ENCODE measurements around the gene BPIFB2.
"Not testable (repeated sequence)": the region's sequence is repeated elsewhere in the genome, so short reads cannot be mapped to it uniquely, and the experiment has no call there.

The BPIFB2 gene

GRCh38 chr20:32971703-32972161 lies 35.8 kb upstream of the BPIFB2 start:
- no peak for DNase-seq (ENCODE audit: low read depth)

- DNase-seq (ENCODE audit: low read depth), result peak; percentile 89
These were observed 35.1 kb upstream of the BPIFB2 start for GRCh38 chr20:32972181-32973076.

GRCh38 chr20:32973077-32973717 lies 34.3 kb upstream of the BPIFB2 start:
- no peak for DNase-seq (ENCODE audit: low read depth)

- not testable (repeated sequence) for DNase-seq (ENCODE audit: low read depth)
These were observed 33.1 kb upstream of the BPIFB2 start for GRCh38 chr20:32974204-32975064.

GRCh38 chr20:32975121-32975520 lies 32.4 kb upstream of the BPIFB2 start:
- not testable (repeated sequence) for DNase-seq (ENCODE audit: low read depth)

DNA sequence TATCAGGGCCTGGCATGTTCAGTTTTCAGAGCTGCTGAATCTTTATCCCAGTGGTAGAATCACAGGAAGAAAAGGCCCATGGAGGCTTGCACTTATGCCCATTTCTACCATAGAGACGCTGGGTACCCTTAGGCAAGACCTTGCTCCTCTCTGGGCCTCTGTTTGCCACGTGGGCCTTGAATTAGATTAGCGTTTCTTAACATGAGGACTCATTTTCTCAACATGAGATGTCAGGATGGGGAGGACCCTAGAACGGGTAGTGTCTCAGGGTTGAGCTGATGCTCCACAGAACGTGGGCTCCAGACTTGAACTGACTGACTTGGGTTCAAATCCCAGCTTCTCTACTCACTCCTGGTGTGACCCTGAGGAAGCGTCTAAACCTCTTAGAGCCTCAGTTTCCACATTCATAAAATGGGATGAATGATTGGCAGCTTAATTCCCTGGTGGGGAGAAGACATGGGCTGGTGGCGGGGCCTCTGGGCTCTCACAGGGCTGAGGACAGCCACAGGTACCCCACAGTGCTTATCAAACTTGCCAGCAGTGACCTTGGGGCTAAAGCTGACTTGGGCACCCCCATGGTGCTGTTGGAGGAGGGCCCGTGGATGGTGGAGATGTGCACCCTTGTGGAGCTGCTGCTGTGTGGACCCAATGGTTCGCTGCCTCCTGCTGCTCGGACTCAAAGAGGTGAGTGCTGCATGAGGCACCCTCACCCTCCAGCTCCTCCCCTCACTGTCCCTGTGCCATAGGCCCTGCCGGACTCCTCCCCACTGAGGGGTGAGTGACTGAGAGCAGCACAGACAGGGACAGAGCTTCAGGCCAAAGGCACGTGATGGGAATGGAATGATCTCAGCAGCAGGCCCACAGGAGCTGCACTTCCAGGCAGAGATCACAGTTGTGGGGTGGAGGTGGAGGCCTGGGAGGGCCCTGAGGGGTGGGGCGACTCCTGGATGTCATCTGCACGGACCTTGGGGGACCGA lies 31.5 kb upstream of the BPIFB2 start:
- DNase-seq (ENCODE audit: low read depth), result no peak

GRCh38 chr20:32976746-32977145 lies 30.8 kb upstream of the BPIFB2 start:
- DNase-seq (ENCODE audit: low read depth), result no peak

DNA sequence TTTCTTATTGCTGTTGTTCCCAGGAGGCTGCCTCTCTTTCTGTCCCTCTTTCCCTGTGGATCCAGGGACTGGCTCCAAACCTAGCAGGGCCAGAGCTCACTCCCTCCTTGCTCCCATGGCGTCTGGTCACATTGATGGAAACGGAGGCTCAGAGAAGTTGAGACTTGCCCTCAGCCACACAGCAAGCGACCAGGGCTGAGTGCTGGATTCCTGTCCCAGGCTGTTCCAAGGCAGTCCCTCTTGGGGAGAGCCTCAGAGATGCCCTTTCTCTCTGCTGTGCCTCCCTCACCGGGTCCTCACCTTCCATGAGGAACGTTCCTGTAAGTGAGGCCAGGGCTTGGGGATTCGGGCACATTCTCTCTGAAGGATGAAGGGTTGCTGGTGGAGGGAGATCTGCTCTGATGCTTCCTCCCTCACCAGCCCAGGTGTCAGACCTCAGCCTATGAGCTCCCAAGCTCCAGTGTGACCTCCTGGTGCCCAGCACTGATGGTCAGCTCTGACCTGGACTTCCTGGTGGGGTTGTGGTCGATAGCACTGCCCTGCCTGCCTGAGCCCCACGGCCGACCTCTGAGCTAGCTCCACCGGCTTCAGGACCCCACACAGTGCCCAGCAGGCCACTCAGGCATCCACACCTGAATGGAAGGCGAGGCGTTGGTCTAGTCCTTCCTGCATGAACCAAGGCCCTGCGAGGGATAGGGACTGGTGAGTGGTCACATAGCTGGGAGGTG lies 30.1 kb upstream of the BPIFB2 start:
- no peak for DNase-seq (ENCODE audit: low read depth)

DNA sequence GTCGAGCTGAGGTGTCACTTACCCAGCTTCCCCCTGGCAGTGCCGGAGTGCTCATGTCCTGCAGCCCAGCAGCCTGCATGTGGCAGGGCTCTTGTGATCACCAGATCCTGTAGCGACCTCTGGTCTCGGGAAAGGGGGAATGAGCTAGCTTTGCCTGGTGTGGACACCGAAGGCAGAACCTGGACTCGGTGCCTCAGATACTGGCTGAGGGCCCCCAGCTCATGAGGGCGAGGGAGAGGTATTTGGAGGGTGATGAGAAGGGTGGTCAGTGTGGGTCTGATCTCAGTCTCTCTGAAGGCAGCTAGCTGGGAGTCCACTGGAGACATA lies 29.5 kb upstream of the BPIFB2 start:
- DNase-seq (ENCODE audit: low read depth), result no peak

GRCh38 chr20:32979201-32979998 lies 28.1 kb upstream of the BPIFB2 start:
- DNase-seq (ENCODE audit: low read depth), result no peak

DNA sequence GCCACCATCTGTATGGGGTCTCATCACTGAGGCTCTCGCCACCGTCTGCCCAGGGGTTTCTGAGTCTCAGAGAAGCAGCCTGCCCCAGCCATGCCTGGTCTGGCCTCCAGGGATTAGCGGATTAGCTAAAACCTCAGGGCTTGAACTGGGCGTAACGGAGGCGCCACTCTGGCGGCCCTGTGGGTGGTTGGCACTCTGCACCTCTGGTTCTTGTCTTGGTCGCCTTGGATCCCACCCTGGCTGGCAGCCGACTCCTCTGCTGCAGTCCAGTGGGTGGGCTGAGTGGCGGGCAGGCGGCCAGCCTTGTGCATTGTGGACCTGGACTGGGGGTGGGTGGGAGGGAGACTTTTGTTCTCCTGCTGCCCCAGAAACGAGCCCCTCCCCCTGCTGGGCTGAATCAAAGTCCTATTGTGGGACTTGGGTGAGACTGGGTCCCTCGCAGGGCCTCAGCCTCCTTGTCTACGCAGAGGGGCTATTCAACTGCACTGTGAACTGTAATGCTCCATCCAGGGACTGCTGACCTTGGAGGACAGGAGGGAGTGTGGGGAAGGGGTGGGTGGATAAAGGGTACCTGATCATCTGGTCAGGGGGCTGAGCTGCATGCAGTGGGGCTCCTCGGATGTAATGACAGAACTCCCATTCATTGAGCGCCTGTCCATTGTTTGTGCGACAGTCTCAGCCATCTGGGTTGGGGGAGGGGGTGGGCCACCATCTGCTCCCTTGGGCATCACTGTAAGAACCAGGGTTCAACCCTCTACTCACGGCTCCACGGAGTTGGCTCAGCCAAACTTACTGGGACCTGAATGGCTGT lies 27.2 kb upstream of the BPIFB2 start:
- no peak for DNase-seq (ENCODE audit: low read depth)

DNA sequence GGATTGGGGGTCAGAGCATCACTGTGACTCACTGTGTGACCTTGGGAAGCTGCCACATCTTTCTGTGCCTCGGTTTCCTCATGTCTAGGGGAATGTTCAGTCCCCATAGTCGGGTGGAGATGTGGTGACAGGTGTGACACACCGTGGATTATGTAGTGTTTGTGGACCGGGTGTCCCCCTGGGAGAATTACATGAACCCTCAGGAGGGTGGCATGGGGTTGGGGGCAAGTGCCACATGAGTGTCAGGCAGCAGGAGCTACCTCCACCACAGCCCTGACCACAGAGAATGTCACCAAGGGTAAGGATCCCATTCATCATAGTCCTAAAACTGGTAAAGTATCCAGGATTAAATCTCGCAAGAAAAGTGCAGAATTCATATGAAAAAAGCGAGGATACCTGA lies 26.5 kb upstream of the BPIFB2 start:
- DNase-seq (ENCODE audit: low read depth), result no peak

DNA sequence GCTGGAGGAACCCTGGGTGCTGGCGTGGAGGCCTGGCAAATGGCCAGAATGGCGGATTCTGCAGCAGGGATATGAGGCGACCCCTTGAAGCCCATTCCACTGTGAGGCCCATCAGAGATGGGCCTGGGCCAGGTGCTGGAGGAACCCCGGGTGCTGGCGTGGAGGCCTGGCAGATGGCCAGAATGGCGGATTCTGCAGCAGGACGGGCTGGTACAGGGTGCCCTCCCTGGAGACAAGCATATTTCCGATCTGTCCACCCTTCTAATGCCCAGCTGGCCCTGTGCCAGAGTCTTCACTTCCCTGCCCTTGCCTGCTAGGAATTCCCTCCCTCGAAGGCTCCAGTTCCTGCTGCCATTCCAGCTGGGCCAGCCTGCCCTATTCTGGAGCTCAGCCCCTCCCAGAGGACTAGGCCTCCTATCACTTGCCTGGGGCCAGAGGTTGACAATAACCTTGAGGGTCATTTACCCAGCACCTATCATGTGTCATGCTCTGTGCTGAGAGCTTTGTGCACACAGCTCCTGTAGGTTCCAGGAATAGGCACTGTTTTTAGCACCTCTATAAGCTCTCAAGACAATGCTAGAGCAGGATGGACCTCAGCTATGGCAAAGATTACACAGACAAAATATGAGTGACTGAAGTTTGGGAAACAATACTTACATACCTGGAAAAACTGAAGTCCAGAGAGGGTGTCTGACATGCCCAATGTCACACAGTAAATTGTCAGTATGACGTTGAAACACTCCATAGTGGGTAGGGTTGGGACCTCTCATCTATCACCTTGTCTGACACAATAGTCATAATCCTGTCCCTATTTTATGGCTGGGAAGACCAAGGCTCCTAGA lies 24.7 kb upstream of the BPIFB2 start:
- DNase-seq (ENCODE audit: low read depth), result no peak

- DNase-seq (ENCODE audit: low read depth), result no peak
These were observed 23.9 kb upstream of the BPIFB2 start for GRCh38 chr20:32983459-32984112.

DNA sequence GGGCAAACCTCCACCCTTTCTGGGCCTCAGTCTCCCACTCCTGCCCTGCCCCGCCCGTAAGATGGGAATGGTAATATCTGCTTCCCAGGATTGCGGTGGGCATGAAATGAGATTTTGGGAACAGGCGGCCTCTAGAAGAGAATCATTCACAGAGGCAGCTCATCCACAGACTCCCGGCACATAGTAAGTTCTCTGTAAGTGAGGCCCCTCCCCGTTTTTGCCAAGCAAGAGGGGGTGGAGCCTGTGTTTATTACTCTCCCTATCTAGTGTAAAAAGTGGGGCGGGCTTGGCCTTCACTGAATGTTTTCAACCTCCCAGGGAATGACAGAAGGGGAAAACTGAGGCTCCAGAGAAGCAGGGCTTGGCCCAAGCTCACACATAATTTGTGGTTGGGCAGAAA lies 23.3 kb upstream of the BPIFB2 start:
- DNase-seq (ENCODE audit: low read depth), result no peak

GRCh38 chr20:32984631-32985354 lies 22.7 kb upstream of the BPIFB2 start:
- no peak for DNase-seq (ENCODE audit: low read depth)

DNA sequence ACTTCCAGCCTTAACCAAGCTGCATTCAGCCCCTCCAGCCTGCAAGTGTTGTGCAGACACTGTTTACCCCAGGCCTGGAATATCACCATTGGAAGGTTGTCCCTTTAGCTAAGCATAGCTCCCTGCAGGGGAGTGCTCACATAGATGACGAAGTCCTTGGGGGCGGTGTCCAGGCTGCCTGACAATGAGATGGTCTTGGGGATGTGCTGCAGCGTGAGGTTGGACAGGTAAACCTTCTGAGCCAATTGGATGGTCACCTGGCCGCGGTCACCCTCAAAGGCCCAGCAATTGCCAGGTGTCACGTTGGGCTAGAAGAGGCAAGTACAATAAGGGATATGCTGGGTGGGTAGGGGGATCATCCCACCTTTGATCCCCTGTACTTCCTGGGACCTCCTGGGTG lies 21.9 kb upstream of the BPIFB2 start:
- DNase-seq (ENCODE audit: low read depth), result no peak
